ENCODE data around the gene TRMT61A. TPM values are rescaled to one million over a fixed set of nuclear protein-coding genes. Genes with fewer than 3 reads are reported as not detected.

The TRMT61A gene
- total RNA-seq, 1 donor, result 7.2 TPM

GRCh38 chr14:103574104-103574503 is 45.1 kb downstream of the TRMT61A start:
- H3K4me3 ChIP-seq (ENCODE audit: low read length), result no peak overlapping the region
- no peaks in the 10 kb centered on the region for H3K4me1 ChIP-seq (ENCODE audit: insufficient read depth, low read length)
- no peaks in the 10 kb centered on the region for H3K9me3 ChIP-seq (ENCODE audit: low read depth, low read length)

GRCh38 chr14:103574707-103575285 is 45.8 kb downstream of the TRMT61A start:
- no peak overlapping the region for H3K4me3 ChIP-seq (ENCODE audit: low read length)
- no peaks in the 10 kb centered on the region for H3K4me1 ChIP-seq (ENCODE audit: insufficient read depth, low read length)
- no peaks in the 10 kb centered on the region for H3K9me3 ChIP-seq (ENCODE audit: low read depth, low read length)
- H3K27me3 ChIP-seq (ENCODE audit: insufficient read depth, low read length), result no peaks in the 10 kb centered on the region

More at GRCh38 chr14:103574104-103574503, 45.1 kb downstream of the TRMT61A start:
- H3K27me3 ChIP-seq (ENCODE audit: insufficient read depth, low read length), result no peaks in the 10 kb centered on the region

GRCh38 chr14:103576371-103577024 is 47.5 kb downstream of the TRMT61A start:
- Histone ChIP-seq H3K9me3 (ENCODE audit: low read depth, low read length) (no peaks in the 10 kb centered on the region), H3K27me3 (ENCODE audit: insufficient read depth, low read length) (no peaks in the 10 kb centered on the region), H3K4me1 (ENCODE audit: insufficient read depth, low read length) (no peaks in the 10 kb centered on the region), H3K4me3 (ENCODE audit: low read length) (no peak overlapping the region)

GRCh38 chr14:103578401-103579075 is 49.5 kb downstream of the TRMT61A start:
- no peaks in the 10 kb centered on the region for H3K9me3 ChIP-seq (ENCODE audit: low read depth, low read length)

GRCh38 chr14:103581206-103581605 is 52.2 kb downstream of the TRMT61A start:
- Histone ChIP-seq H3K4me1 (ENCODE audit: insufficient read depth, low read length) (no peaks in the 10 kb centered on the region), H3K27me3 (ENCODE audit: insufficient read depth, low read length) (no peaks in the 10 kb centered on the region), H3K4me3 (ENCODE audit: low read length) (no peak overlapping the region), H3K9me3 (ENCODE audit: low read depth, low read length) (no peaks in the 10 kb centered on the region)

More at GRCh38 chr14:103578401-103579075, 49.5 kb downstream of the TRMT61A start:
- H3K4me1 ChIP-seq (ENCODE audit: insufficient read depth, low read length), result no peaks in the 10 kb centered on the region
- H3K27me3 ChIP-seq (ENCODE audit: insufficient read depth, low read length), result no peaks in the 10 kb centered on the region
- H3K4me3 ChIP-seq (ENCODE audit: low read length), result no peak overlapping the region

- no peak overlapping the region for H3K4me3 ChIP-seq (ENCODE audit: low read length)
- no peaks in the 10 kb centered on the region for H3K9me3 ChIP-seq (ENCODE audit: low read depth, low read length)
- H3K4me1 ChIP-seq (ENCODE audit: insufficient read depth, low read length), result no peaks in the 10 kb centered on the region
- no peaks in the 10 kb centered on the region for H3K27me3 ChIP-seq (ENCODE audit: insufficient read depth, low read length)
Observed at GRCh38 chr14:103581954-103582703, 53.1 kb downstream of the TRMT61A start.

- H3K9me3 ChIP-seq (ENCODE audit: low read depth, low read length), result no peaks in the 10 kb centered on the region
- H3K27me3 ChIP-seq (ENCODE audit: insufficient read depth, low read length), result no peaks in the 10 kb centered on the region
- no peaks in the 10 kb centered on the region for H3K4me1 ChIP-seq (ENCODE audit: insufficient read depth, low read length)
- H3K4me3 ChIP-seq (ENCODE audit: low read length), result no peak overlapping the region
Observed at GRCh38 chr14:103584326-103584915, 55.4 kb downstream of the TRMT61A start.

Other genes starting within 250 kb of the TRMT61A start
- 509 TPM for gene EIF5, start 195.0 kb upstream of the TRMT61A start, total RNA-seq
- gene MARK3, start 143.8 kb upstream of the TRMT61A start, total RNA-seq, result 96.6 TPM
- gene CKB, start 6.4 kb upstream of the TRMT61A start, total RNA-seq, result 6.4 TPM
- 45.8 TPM for gene BAG5, start 33.5 kb downstream of the TRMT61A start, total RNA-seq
- 11.3 TPM for gene COA8, start 33.8 kb downstream of the TRMT61A start, total RNA-seq
- 127 TPM for gene KLC1, start 100.0 kb downstream of the TRMT61A start, total RNA-seq
- gene XRCC3, start 186.3 kb downstream of the TRMT61A start, total RNA-seq, result 4.6 TPM
- 2.0 TPM for gene ZFYVE21, start 186.6 kb downstream of the TRMT61A start, total RNA-seq